NCI-H1417 treated with DMSO at 0.1 percent for 48 hours (cell line): ENCODE results near the gene SBK3.
"Not testable (repeated sequence)": the region's sequence is repeated elsewhere in the genome, so short reads cannot be mapped to it uniquely, and the experiment has no call there.

Source experiments
- DNase-seq: peaks from one replicate; lab custom pipeline; 2025; lab: John Stamatoyannopoulos, UW

SBK3 gene

DNA sequence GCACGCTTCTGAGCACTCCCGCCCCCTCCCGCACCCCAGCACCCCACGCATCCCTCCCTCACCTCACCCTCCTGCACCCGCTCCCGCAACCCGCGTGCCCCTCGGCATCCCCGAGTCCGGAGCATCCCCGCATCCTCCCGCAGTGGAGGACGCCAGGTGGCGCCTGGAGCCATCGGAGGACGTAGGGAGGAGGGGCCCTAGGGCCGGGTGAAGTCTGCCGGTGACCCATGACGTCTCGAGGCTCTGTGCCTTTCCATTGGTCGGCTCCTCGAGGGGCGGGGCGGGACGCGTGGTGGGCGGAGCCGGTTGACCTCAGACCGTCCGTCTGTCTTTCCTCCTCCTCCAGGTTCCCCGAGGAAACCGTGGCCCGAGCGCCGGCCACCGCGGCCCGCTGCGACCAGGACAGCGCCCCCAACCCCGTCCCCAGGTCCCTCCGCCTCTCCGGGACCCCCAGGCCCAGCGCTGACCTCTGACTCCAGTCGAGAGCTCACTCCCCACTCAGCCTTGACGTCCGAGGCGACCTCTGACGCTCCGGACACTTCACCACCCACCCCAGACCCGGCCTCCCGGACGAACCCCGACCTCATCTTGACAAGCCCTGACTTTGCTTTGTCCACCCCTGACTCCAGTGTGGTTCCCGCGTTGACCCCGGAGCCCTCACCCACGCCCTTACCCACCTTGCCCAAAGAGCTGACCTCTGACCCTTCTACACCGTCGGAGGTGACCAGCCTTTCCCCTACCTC lies 28.3 kb downstream of the SBK3 start:
- peak; percentile 60 for DNase-seq

DNA sequence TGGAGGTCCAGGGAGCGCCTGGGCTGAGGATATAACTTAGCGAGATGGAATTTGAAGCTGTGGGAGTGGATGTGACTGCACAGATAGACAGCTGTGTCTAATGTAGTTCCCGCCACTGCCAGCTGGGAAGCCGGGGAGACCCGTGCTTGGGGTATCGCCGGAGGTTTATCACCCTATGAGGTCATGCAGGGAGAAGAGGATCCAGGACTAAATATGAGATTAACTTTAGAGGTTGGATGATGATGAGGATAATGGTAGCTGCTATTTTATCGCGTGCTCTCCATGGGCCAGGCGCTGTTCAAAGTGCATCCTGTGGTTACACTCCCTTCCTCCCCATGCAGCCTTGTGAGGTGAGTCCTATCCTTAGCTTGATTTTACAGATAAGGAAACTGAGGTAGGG lies 37.2 kb downstream of the SBK3 start:
- DNase-seq = no peak

DNA sequence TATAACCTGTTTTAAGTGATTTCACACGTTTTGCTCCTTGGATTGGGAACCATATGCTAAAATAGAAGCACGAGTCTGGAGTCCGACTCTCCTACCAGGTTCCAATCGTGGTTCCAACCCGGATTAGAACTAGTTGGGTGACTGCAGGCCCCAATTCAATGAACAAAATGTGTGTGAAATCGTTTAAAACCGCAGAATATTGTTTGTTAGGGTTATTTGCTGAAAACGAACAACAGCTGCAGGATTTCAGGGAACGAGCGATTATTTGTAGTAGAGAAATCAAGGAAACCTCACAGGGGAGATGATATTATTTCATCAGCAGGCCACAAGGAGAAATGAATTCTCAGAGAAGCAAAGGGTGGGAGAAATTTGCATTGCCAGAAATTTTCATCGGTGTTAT lies 40.4 kb downstream of the SBK3 start:
- no peak for DNase-seq

DNA sequence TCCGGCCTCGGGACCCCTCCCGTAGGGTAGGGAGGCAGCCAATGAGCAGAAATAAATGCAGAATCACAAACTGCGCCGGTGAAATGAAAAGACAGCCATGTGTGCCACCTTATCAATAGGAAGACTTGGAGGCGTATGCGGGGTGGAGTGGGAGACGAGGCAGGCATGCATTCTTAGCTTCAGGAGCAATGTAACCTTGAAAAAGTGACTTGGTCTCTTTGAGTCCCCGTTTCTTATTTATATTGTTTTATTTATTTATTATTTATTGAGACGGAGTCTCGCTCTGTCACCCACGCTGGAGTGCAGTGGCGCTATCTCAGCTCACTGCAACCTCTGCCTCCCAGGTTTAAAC lies 41.1 kb downstream of the SBK3 start:
- DNase-seq = no peak

DNA sequence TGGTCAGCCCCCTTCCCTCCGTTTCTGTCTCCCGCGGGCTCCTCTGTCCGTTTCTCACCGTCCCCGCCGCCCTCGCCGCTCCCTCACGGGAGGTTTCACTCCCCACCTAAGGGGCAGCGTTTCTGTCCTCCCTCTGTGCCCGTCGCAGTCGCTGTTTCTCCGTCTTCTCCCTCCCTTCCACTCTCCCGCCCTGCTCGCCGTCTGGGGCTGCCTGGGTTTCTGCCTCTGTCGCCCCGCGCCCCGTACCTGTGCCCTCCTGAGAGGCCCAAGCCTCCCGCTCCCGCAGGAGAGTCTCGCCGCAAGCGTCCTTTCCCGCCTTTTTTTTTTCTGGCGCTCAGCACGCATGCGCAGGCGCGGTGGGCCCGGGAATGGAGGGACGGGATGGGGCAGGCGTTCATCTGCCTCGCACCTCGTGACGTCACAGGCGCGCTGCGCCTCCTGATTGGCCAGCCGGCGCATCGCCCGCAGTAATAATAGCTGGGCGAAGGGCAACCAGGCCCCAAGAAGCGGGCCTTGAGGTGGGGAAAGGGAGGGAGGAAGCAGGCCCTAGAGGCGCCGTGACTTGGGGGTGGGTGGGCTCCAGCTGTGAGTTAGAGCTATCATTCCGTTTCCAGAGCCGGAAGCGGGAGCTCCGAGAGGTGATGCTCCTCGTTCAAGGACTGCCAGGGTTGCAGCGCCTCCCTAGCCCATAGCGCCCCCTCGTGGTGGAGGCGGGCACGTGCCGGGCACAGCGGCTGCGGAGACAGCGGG lies 41.7 kb downstream of the SBK3 start:
- peak; percentile 25 for DNase-seq

DNA sequence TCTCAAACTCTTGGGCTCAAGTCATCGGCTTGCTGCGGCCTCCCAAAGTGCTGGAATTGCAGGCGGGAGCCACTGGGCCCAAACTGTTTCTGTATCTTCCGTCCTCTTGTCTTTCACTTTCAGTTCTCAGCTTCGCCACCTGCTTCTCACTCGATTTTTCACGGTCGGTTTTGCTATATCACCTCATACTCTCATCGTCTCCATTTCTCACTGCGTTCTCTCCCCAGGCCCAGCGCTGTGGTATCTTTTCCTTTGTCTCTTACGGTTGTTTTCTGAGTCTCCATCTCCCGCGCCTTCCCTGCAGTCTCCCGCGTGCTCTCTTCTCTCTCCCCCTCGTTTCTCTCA lies 42.2 kb downstream of the SBK3 start:
- no peak for DNase-seq

DNA sequence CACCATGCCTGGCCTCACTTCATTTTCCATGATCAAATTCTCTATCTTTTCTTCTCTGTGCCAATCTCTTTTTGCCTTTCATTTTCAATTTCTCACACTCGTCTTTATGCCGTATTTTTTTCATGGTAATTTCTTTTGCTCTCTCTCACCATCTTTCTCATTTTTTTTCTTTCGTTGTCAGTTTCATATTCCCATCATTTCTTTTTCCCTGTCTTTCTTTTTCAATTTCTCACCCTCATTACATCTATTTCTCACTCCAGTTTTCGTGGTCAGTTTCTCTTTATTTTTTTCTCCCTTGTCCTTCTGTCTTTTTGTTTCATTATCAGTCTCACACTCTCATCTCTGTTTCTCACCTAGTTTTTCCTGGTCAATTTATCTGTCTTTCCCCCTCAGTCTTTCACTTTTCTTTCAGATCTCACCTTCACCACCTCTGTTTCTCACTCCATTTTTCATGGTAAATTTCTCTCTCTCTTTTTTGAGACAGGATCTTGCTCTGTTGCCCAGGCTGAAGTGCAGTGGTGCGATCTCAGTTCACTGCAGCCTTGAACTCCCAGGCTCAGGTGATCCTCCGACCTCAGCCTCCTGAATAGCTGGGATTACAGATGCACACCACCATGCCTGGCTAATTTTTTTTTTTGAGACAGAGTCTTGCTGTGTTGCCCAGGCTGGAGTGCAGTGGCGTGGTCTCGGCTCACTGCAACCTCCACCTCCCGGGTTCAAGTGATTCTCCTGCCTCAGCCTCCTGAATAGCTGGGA lies 43.0 kb downstream of the SBK3 start:
- no peak for DNase-seq

DNA sequence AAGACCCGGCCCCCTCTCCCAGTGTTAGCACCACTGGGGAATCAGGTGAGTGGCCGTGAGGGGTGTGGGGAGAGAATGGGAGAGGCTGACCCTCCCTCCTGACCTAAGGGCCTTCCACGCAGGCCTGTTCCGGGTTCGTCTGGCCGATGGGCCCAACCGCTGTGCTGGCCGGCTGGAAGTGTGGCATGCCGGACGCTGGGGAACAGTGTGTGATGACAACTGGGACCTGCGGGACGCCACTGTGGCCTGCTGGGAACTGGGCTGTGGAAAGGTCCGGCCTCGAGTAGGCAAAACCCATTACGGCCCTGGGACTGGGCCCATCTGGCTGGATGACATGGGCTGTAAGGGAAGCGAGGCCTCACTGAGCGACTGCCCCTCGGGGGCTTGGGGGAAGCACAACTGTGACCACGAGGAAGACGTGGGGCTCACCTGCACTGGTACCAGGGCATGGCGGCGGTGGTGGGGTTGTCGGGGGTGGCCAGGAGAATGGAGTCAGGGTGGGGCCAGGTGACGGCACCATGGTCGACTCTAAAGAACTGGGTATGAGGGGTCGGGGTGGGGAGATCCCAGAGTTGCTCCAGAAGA lies 44.9 kb downstream of the SBK3 start:
- DNase-seq = no peak

DNA sequence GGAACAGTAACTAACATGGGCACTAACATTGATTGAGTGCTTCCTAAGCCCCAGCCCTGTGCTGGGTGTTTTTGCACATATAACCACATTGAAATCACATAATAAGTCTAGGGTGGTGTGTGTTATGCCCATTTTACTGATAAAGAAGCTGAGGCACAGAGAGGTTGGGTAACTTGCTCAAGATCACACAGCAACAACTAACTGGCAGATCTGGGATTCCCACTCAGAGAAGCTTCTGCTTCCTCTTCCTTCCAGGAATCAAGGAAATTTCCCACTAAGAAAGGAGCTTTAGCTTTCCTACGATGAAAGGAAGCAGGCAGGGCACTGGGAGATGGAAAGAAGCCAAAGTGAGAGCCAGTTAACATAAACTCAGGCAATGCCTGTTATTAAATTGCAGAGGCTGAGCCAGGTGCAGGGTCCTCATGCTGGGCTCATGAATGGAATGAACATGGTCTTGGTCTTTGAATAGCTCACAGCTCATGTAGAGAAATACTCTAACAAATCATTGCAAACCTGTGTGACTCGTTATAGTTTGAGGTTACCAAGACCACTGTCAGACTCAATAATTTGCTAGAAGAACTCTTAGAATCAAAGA lies 47.0 kb downstream of the SBK3 start:
- no peak for DNase-seq

DNA sequence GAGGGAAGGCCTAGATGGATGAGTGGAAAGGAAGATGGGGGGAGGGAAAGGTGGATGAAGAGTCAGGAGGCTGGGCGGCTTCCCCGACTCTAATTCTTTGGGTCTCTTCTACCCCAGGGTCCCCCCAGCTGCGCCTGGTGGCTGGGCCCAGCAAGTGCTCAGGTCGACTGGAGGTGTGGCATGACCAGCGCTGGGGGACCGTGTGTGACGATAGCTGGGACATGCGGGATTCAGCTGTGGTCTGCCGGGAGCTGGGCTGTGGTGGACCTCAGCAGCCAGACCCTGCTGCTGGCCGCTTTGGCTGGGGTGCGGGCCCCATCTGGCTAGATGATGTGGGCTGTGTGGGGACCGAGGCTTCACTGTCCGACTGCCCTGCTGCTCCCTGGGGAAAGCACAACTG lies 47.6 kb downstream of the SBK3 start:
- DNase-seq = no peak

DNA sequence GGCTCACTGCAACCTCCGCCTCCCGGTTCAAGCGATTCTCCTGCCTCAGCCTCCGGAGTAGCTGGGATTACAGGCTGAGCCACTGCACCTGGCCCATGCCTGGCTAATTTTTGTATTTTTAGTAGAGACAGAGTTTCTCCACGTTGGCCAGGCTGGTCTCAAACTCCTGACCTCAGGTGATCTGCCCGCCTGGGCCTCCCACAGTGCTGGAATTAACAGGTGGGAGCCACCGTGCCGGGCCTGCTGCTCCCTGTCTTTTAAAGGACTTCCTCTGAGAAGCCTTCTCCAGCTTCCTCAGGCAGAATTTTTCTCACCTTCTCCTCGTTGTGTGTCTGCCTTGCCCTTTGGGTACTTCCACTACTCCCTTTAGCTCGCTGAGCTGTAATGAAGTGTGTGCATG lies 48.5 kb downstream of the SBK3 start:
- not testable (repeated sequence) for DNase-seq

DNA sequence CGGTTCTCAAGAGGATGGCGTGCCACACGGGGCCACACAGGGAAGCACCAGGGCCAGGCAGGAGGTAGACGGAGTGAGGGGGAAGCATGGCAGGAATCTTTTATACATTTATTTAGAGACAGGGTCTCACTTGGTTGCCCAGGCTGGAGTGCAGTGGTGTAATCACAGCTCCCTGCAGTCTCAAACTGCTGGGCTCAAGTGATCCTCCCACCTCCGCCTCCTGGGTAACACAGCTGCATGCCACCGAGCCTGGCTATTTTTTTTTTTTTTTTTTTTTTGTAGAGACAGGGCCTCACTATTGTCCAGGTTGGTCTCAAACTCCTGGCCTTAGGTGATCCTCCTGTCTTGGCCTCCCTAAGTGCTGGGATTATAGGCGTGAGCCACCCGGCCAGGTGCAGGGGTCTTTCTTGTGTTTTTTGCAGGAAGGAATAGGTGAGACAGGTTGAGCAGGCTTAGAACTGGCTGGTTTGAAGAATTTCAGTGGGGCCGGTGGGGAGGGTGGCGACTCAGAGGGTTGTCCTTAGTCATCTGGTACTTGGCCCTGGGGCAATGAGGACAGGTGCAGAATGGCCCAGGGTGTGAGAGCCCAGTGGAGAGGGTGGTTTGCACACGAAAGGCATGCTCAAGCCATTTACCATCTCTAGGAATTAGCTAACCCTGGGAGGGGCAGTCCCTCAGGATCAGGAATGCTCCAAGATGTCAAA lies 49.5 kb downstream of the SBK3 start:
- no peak for DNase-seq

DNA sequence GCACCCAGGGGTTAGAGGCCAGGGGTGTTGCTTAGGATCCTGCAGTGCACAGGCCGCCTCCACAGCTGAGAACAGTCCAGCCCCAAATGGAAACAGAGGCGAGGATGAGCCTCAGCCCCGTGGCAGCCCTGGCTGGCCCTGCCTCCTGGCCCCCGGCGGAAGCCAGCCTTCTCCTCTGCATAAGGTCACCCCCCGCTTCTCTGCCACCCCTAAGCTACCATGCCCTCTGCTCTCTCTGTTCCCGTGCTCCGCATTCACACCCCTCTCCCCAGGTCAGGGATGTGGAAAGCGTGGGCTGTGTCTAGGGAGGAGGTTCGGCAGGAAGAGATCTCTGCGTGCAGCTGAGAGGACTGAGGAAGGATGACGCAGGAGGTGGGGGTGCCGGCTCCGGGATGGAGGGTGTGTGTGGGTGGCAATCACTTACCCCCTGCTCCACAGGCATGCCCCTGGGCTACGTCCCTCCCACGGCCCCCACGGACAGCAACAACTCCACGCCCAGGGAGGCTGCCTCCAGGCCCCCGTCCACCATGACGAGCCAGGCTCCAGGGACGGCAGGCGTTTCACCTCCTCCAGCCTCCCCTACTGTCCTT lies 51.1 kb downstream of the SBK3 start:
- DNase-seq = no peak

DNA sequence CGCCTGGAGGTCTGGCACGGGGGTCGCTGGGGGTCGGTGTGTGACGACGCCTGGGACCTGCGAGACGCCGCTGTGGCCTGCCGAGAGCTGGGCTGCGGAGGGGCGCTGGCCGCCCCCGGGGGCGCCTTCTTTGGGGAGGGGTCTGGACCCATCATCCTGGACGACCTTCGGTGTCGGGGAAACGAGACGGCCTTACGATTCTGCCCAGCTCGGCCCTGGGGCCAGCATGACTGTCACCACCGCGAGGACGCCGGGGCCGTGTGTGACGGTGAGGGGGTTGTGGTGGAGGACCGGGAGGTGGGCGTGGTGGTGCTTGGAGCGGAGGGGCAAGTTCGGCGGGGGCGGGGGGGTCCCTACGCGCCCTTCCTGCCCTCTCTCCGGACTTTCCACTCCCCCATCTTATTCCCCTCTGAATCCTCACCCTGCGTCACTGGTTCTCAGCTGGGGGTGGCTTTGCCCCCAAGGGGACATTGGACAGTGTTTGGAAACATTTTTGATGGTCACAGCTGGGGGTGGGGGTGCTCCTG lies 51.6 kb downstream of the SBK3 start:
- no peak for DNase-seq

DNA sequence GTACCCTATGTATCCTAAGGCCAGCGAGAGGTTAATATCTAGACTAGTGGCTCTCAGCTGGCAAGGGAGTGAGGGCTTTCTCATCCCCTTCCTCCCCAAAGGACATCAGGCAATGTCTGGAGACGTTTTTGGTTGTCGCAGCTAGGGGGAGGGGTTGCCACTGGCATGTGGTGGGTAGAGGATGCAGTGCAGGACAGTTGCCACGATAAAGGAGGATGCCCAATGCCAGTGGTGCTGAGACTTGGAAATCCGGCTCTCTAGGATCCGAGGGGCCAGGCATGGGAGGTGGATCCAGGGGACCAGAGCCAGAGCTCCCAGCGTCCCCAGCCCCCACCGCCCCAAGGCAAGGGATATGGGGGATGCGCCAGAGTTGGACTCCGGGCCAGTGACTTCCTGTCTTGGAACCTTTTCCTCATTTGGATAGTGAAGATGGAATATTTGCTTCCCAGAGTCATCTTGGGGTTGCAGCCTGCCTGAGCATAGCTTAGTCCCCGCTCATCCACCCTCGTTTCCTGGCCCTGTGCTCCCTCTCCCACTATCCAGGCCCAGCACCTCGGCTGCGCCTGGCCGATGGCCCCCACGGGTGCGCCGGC lies 52.2 kb downstream of the SBK3 start:
- no peak for DNase-seq

DNA sequence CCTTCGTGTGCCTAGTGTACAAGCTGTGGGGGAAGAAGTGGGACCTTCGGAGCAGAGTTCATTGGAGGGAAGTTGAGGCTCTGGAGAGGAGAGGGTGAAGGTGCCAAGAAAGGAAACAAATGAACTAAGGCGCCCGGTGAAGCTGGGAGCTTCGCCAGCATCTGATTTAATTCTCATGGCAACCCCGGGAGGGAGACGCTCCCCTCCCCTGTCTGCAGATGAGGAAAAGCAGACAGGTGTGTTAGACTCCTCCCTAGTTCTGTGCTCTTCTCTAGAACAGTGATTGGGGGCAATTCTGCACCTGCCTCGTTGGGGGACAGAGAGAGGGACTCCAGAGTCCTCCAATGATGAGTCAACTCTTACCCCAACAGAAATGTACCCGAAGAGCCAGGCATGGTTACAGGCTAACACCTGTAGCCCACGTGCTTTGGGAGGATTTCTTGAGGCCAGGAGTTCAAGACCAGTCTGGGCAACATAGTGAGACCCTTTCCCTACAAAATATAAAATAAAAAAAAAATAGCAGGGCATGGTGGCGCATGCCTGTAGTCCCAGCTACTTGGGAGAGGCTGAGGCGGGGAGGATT lies 52.9 kb downstream of the SBK3 start:
- no peak for DNase-seq

DNA sequence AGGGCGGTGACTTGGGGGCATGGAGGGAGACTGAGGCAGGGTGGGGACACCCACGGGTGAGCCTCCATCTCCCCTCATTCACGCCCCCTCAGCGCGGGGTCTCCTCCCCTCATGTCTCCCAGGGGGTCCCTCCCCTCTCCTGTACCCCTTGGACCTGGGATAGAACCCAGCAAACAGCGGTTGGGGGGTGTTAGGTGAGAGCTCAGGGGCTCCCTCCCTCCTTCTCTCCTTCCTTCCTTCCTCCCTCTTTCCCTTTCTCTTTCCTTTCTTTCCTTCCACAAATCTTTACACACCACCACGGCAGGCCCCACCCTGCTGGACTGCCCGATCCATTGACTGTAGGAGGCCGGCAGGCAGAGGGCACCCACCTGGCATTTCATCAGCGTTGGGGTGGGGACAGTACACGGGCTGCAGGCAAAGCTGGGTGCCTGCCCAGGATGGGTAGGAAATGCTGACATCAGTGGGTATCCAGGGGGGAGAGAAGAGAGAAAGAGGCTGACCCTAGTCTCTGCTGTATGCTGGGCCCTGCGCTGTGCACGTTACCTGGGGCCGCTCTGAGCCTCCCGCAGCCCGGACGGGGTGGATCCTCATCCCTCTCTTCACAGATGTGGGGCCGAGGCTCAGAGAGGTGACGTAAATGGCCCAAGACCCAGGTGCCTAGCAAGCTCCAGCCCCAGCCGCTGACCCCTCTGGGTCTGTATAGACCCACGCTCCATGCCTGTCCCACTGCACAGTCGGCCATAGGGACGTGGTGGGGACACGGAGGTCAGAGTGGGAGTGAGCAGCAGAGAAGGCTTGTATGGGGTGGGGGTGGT lies 53.6 kb downstream of the SBK3 start:
- DNase-seq = no peak
